NB4 (cell line): ENCODE results near the gene SLC30A7.

Experiments used
- CTCF ChIP-seq: IDR thresholded peaks from one replicate; pipeline ENCODE4 v1.5.1; 2012; ENCODE audit warnings: low read depth, low read length
- MYC ChIP-seq: IDR thresholded peaks from 2 replicates; pipeline ENCODE4 v1.6.1; 2011; ENCODE audit warnings: low read depth, low read length
- POLR2A ChIP-seq: IDR thresholded peaks from 2 replicates; pipeline ENCODE4 v1.6.1; 2011; ENCODE audit warnings: mild to moderate bottlenecking; ENCODE audit not compliant: insufficient read length; ENCODE audit errors: extremely low read depth

- TF ChIP-seq CTCF (no peak), MYC (no peak), POLR2A (no peak)
These were observed 6.5 kb downstream of the SLC30A7 start for GRCh38 chr1:100902365-100902764.
